Measurements from ENCODE around the gene SLC9B1. TPM values are rescaled to one million over a fixed set of nuclear protein-coding genes. Genes with fewer than 3 reads are reported as not detected.

SLC9B1 gene
- polyA plus RNA-seq, 1 of the 3 experiments (the other 2 are of a cell fraction) = 0.21 TPM

GRCh38 chr4:102883278-102883677, 136.2 kb downstream of the SLC9B1 start:
- POLR2A ChIA-PET = no interaction called here
- Histone ChIP-seq H3K36me3 (replicated peaks in 1 of 2; ENCODE audit: control insufficient read depth in 1 of 2, insufficient read depth in 2 of 2, low read length in 1 of 2) (peaks cover 3 to 6% of the 10 kb centered on the region in 2 experiments), H3K27ac (ENCODE audit: low read depth in 2 of 2, low read length in 1 of 2) (no peak overlapping the region), H3K9ac (no peak overlapping the region), H2AFZ (ENCODE audit: low read depth) (no peak overlapping the region), H3K9me2 (no peaks in the 10 kb centered on the region), H3K4me2 (no peak overlapping the region), H3K79me2 (ENCODE audit: insufficient read depth) (peaks cover 15% of the 10 kb centered on the region), H4K20me1 (ENCODE audit: insufficient read depth) (no peaks in the 10 kb centered on the region), H3F3A (replicated peaks; ENCODE audit: insufficient read depth) (no peaks in the 10 kb centered on the region), H3K9me3 (no peaks in the 10 kb centered on the region), H3K27me3 (ENCODE audit: insufficient read depth) (no peaks in the 10 kb centered on the region), H3K4me1 (ENCODE audit: control insufficient read depth in 1 of 2, insufficient read depth in 2 of 2, low read depth in 1 of 2, low read length in 1 of 2) (no peaks in the 10 kb centered on the region), H3K4me3 (ENCODE audit: low read depth in 2 of 2, low read length in 1 of 2) (no peak overlapping the region)
- CTCF ChIA-PET = interaction anchor here (1.2 kb wide), 1 partner anchor 8 kb away, joined by 3 read pairs; no protein-coding TSS in a partner anchor
- TF ChIP-seq USF2 (IDR thresholded peaks at IDR 0.05; ENCODE audit: borderline replicate concordance, low read depth, low read length) (no peak), FOXJ3 (CRISPR knock-in tag; IDR thresholded peaks at IDR 0.05) (no peak), FOSL2 (IDR thresholded peaks at IDR 0.05; ENCODE audit: borderline replicate concordance, low read depth) (no peak), EZH2phosphoT487 (IDR thresholded peaks at IDR 0.05; ENCODE audit: borderline replicate concordance, low read depth) (no peak), FOXM1 (IDR thresholded peaks at IDR 0.05; ENCODE audit: low read depth) (no peak), ZBTB33 (IDR thresholded peaks at IDR 0.05; ENCODE audit: borderline replicate concordance, low read depth) (no peak), JUND (IDR thresholded peaks at IDR 0.05) (no peak), IRF3 (IDR thresholded peaks at IDR 0.05; ENCODE audit: low read depth, low read length) (no peak), NRF1 (IDR thresholded peaks at IDR 0.05; ENCODE audit: low read depth, low read length) (no peak), CTCF (IDR thresholded peaks at IDR 0.05) (no peak), POLR2AphosphoS5 (IDR thresholded peaks at IDR 0.05; ENCODE audit: low read depth, low read length) (no peak), TAF1 (IDR thresholded peaks at IDR 0.05; ENCODE audit: borderline replicate concordance, low read depth, low read length) (no peak), SIN3A (IDR thresholded peaks at IDR 0.05; ENCODE audit: borderline replicate concordance, low read depth, low read length) (no peak), MXI1 (IDR thresholded peaks at IDR 0.05; ENCODE audit: low read depth, low read length) (no peak), YY1 (IDR thresholded peaks at IDR 0.05; ENCODE audit: low read depth) (no peak), GABPA (IDR thresholded peaks at IDR 0.05; ENCODE audit: low read depth) (no peak)
- TF ChIP-seq, protein P1, sequence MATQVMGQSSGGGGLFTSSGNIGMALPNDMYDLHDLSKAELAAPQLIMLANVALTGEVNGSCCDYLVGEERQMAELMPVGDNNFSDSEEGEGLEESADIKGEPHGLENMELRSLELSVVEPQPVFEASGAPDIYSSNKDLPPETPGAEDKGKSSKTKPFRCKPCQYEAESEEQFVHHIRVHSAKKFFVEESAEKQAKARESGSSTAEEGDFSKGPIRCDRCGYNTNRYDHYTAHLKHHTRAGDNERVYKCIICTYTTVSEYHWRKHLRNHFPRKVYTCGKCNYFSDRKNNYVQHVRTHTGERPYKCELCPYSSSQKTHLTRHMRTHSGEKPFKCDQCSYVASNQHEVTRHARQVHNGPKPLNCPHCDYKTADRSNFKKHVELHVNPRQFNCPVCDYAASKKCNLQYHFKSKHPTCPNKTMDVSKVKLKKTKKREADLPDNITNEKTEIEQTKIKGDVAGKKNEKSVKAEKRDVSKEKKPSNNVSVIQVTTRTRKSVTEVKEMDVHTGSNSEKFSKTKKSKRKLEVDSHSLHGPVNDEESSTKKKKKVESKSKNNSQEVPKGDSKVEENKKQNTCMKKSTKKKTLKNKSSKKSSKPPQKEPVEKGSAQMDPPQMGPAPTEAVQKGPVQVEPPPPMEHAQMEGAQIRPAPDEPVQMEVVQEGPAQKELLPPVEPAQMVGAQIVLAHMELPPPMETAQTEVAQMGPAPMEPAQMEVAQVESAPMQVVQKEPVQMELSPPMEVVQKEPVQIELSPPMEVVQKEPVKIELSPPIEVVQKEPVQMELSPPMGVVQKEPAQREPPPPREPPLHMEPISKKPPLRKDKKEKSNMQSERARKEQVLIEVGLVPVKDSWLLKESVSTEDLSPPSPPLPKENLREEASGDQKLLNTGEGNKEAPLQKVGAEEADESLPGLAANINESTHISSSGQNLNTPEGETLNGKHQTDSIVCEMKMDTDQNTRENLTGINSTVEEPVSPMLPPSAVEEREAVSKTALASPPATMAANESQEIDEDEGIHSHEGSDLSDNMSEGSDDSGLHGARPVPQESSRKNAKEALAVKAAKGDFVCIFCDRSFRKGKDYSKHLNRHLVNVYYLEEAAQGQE (IDR thresholded peaks at IDR 0.05; ENCODE audit: low read depth, low read length) = no peak
- TF ChIP-seq, protein P2, sequence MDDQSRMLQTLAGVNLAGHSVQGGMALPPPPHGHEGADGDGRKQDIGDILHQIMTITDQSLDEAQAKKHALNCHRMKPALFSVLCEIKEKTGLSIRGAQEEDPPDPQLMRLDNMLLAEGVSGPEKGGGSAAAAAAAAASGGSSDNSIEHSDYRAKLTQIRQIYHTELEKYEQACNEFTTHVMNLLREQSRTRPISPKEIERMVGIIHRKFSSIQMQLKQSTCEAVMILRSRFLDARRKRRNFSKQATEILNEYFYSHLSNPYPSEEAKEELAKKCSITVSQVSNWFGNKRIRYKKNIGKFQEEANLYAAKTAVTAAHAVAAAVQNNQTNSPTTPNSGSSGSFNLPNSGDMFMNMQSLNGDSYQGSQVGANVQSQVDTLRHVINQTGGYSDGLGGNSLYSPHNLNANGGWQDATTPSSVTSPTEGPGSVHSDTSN (IDR thresholded peaks at IDR 0.05) = no peak
- TF ChIP-seq, protein P3, sequence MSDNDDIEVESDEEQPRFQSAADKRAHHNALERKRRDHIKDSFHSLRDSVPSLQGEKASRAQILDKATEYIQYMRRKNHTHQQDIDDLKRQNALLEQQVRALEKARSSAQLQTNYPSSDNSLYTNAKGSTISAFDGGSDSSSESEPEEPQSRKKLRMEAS (IDR thresholded peaks at IDR 0.05; ENCODE audit: low read depth) = no peak
- WGBS (ENCODE audit: low lambda C conversion rate) = 100% methylated on average over 2 of the region's 2 CpGs
- no peak for DNase-seq
